IMR-90 (cell line): ENCODE results near the gene ECSIT. TPM values are rescaled to one million over a fixed set of nuclear protein-coding genes. Genes with fewer than 3 reads are reported as not detected.

ENCODE experiments used
- MAZ ChIP-seq: IDR thresholded peaks from 2 replicates; pipeline ENCODE4 v1.6.1; 2012; ENCODE audit warnings: low read depth, mild to moderate bottlenecking, low read length, improper control_type of control experiment, moderate library complexity, borderline replicate concordance
- MXI1 ChIP-seq: IDR thresholded peaks from 2 replicates; pipeline ENCODE4 v1.6.1; 2012; ENCODE audit warnings: low read depth, mild to moderate bottlenecking, low read length, moderate library complexity, borderline replicate concordance
- polyA plus RNA-seq, 3 experiments: library from polyadenylated mRNA; depleted of rRNA; stranded (reverse); fragments of >200 nt; gene quantifications; 2 replicates each; pipeline ENCODE4 v1.2.3, GENCODE V29; 2012; ENCODE audit warnings: low replicate concordance in 1 of 3
- total RNA-seq: library from RNA; depleted of rRNA; stranded (reverse); fragments of >200 nt; gene quantifications from 2 replicates; pipeline ENCODE4 v1.2.3, GENCODE V29; 2012

Gene ECSIT
- total and polyA plus RNA-seq, 2 of the 4 experiments (the other 2 are of a cell fraction), result 30.5 to 42.3 TPM

GRCh38 chr19:11538232-11539036 is 9.5 kb upstream of the ECSIT start, which contains the start of gene CNN1 (continued):
- peak; percentile 90; the same call in 1 of the 2 replicates for TF ChIP-seq MAZ
- peak; percentile 63 for TF ChIP-seq MXI1
